HG02623 (cell line): Measurements from ENCODE around the gene CASP2.

Experiments used
- ATAC-seq: cut with Tn5 transposase; IDR thresholded peaks from one replicate; pipeline ENCODE4 v1.9.1; 2021; ENCODE audit warnings: moderate library complexity; ENCODE audit not compliant: unreplicated experiment

Gene CASP2

GRCh38 chr7:143287935-143288826 lies at the start of gene CASP2:
Gene CASP2 (plus strand): TSS chr7:143288351. CDS start chr7:143288456, 105 bp downstream.
- ATAC-seq: peak; percentile 92

GRCh38 chr7:143239813-143240212 lies 48.3 kb upstream of the CASP2 start:
- ATAC-seq: no peak

GRCh38 chr7:143240291-143241168 lies 47.6 kb upstream of the CASP2 start:
- ATAC-seq: peak; percentile 97

GRCh38 chr7:143242306-143242705 lies 45.8 kb upstream of the CASP2 start:
- ATAC-seq: no peak

- no peak for ATAC-seq
Observed at GRCh38 chr7:143243111-143243510, 45.0 kb upstream of the CASP2 start.

GRCh38 chr7:143243614-143244013 lies 44.5 kb upstream of the CASP2 start:
- no peak for ATAC-seq

- no peak for ATAC-seq
Observed at GRCh38 chr7:143244321-143244720, 43.8 kb upstream of the CASP2 start.

GRCh38 chr7:143245123-143245522 lies 43.0 kb upstream of the CASP2 start:
- ATAC-seq: no peak

- ATAC-seq: no peak
Observed at GRCh38 chr7:143247372-143247771, 40.8 kb upstream of the CASP2 start.

GRCh38 chr7:143248761-143249354 lies 39.3 kb upstream of the CASP2 start:
- no peak for ATAC-seq

- no peak for ATAC-seq
Observed at GRCh38 chr7:143250199-143250598, 38.0 kb upstream of the CASP2 start.

- ATAC-seq: no peak
Observed at GRCh38 chr7:143250822-143251221, 37.3 kb upstream of the CASP2 start.

GRCh38 chr7:143252006-143252405 lies 36.1 kb upstream of the CASP2 start:
- ATAC-seq: no peak

- no peak for ATAC-seq
Observed at GRCh38 chr7:143255564-143255963, 32.6 kb upstream of the CASP2 start.

- no peak for ATAC-seq
Observed at GRCh38 chr7:143256325-143256724, 31.8 kb upstream of the CASP2 start.

GRCh38 chr7:143256932-143257331 lies 31.2 kb upstream of the CASP2 start:
- peak; percentile 63 for ATAC-seq

GRCh38 chr7:143257501-143257900 lies 30.6 kb upstream of the CASP2 start:
- no peak for ATAC-seq

- peak; percentile 36 for ATAC-seq
Observed at GRCh38 chr7:143258831-143259230, 29.3 kb upstream of the CASP2 start.

GRCh38 chr7:143259765-143260164 lies 28.4 kb upstream of the CASP2 start:
- ATAC-seq: no peak

GRCh38 chr7:143261901-143262300 lies 26.2 kb upstream of the CASP2 start:
- ATAC-seq: no peak
